Keratinocyte (primary cell): ENCODE measurements around the gene MCEMP1. TPM values are rescaled to one million over a fixed set of nuclear protein-coding genes. Genes with fewer than 3 reads are reported as not detected.

ENCODE experiments used
- DNase-seq: peaks from one replicate; pipeline ENCODE4 v3.0.0-alpha.2; 2011; ENCODE audit warnings: low read depth, missing footprints, low spot score
- FAIRE-seq: peaks from 2 replicates; lab custom pipeline; 2011; peaks lifted over from hg19 to GRCh38; lab: Jason Lieb, UNC
- H2AFZ ChIP-seq: 2 replicates; pipeline ENCODE4 v1.6.0; 2012; ENCODE audit warnings: low read length, control low read depth, inconsistent platforms; ENCODE audit not compliant: control insufficient read depth
- H3K27ac ChIP-seq: 2 replicates; pipeline ENCODE4 v1.5.1; 2011; ENCODE audit warnings: low read length; ENCODE audit not compliant: control insufficient read depth, insufficient read depth
- H3K27me3 ChIP-seq: 3 replicates; pipeline ENCODE4 v1.6.0; 2011; ENCODE audit warnings: low read length; ENCODE audit not compliant: control insufficient read depth, insufficient read depth; ENCODE audit errors: extremely low read depth
- H3K36me3 ChIP-seq, 2 experiments: 2 replicates in 1 of 2; 3 replicates in 1 of 2; pipeline ENCODE4 v1.5.1; 2011; ENCODE audit warnings: low read length in 2 of 2, mild to moderate bottlenecking in 1 of 2; ENCODE audit not compliant: control insufficient read depth in 2 of 2, insufficient read depth in 2 of 2; ENCODE audit errors: extremely low read depth in 1 of 2
- H3K4me1 ChIP-seq: 3 replicates; pipeline ENCODE4 v1.5.1; 2011; ENCODE audit warnings: low read length; ENCODE audit not compliant: control insufficient read depth, insufficient read depth; ENCODE audit errors: extremely low read depth
- H3K4me2 ChIP-seq: 3 replicates; pipeline ENCODE4 v1.6.0; 2011; ENCODE audit warnings: low read depth, low read length; ENCODE audit not compliant: control insufficient read depth, insufficient read depth; ENCODE audit errors: extremely low read depth
- H3K4me3 ChIP-seq, 3 experiments: fragments of 200-600 bp in 1 of 3; sonication (generic) in 1 of 3; 2 replicates in 2 of 3; 3 replicates in 1 of 3; pipeline ENCODE4 v1.5.1; 2011 to 2016; ENCODE audit warnings: low read length in 3 of 3, mild to moderate bottlenecking in 3 of 3, control low read depth in 2 of 3, inconsistent platforms in 1 of 3, low read depth in 1 of 3, mixed read lengths in 1 of 3, mixed run types in 1 of 3, moderate library complexity in 1 of 3; ENCODE audit not compliant: control insufficient read depth in 2 of 3, insufficient read depth in 2 of 3; ENCODE audit errors: extremely low read depth in 1 of 3
- H3K79me2 ChIP-seq: 2 replicates; pipeline ENCODE4 v1.6.0; 2012; ENCODE audit warnings: low read length; ENCODE audit not compliant: control insufficient read depth, insufficient read depth
- H3K9ac ChIP-seq: 3 replicates; pipeline ENCODE4 v1.6.0; 2011; ENCODE audit warnings: low read length; ENCODE audit not compliant: control insufficient read depth, insufficient read depth; ENCODE audit errors: extremely low read depth
- H3K9me1 ChIP-seq: 3 replicates; pipeline ENCODE4 v1.6.0; 2011; ENCODE audit warnings: low read length; ENCODE audit not compliant: control insufficient read depth, insufficient read depth; ENCODE audit errors: extremely low read depth
- H3K9me3 ChIP-seq: 2 replicates; pipeline ENCODE4 v1.5.1; 2012; ENCODE audit warnings: low read depth, low read length; ENCODE audit not compliant: control insufficient read depth
- H4K20me1 ChIP-seq: 3 replicates; pipeline ENCODE4 v1.6.0; 2011; ENCODE audit warnings: low read length; ENCODE audit not compliant: control insufficient read depth, insufficient read depth; ENCODE audit errors: extremely low read depth
- CTCF ChIP-seq, 3 experiments: IDR thresholded peaks in 1 of 3; conservative IDR thresholded peaks in 1 of 3; optimal IDR thresholded peaks in 1 of 3; 2 replicates in 2 of 3; 3 replicates in 1 of 3; pipeline versions ENCODE3 to v1.5.1; 2011; ENCODE audit warnings: low read length in 3 of 3, mild to moderate bottlenecking in 3 of 3, moderate library complexity in 2 of 3, control low read depth in 1 of 3, inconsistent platforms in 1 of 3; ENCODE audit not compliant: insufficient read depth in 2 of 3; ENCODE audit errors: extremely low read depth in 1 of 3
- EZH2 ChIP-seq: IDR thresholded peaks from one replicate; pipeline ENCODE4 v1.6.1; 2012; ENCODE audit warnings: inconsistent platforms, mild to moderate bottlenecking, low read length, moderate library complexity
- dilution Hi-C: fragments of 300-500 bp; cut with MboI; formaldehyde crosslinking; loops from one replicate; pipeline ENCODE4 v1.7.0; 2020; ENCODE audit warnings: low sequenced_read_pairs; ENCODE audit not compliant: extremely low pct_ligation_motif_present
- polyA plus RNA-seq, 5 experiments: library from polyadenylated mRNA; depleted of rRNA in 3 of 5; stranded (reverse) in 3 of 5; stranded (forward) in 1 of 5; unstranded in 1 of 5; fragments of >200 nt; gene quantifications; 1 replicate in 1 of 5; 2 replicates in 3 of 5; 3 replicates in 1 of 5; pipeline versions ENCODE4 v1.2.1 to v1.2.3, GENCODE V29; 2011 to 2012; ENCODE audit warnings: missing spikeins in 2 of 5, low read depth in 1 of 5, low replicate concordance in 1 of 5

The MCEMP1 gene
- polyA plus RNA-seq, 1 donor (not counting 4 experiments of a cell fraction or from before 2014, with no cell fraction given): not detected

GRCh38 chr19:7636317-7636690 is 40.6 kb upstream of the MCEMP1 start:
- peaks cover 3% of the 10 kb centered on the region for H3K4me1 ChIP-seq
- peak overlapping the region; percentile 37 for H3K4me2 ChIP-seq
- peaks cover 6 to 14% of the 10 kb centered on the region in 2 experiments for H3K36me3 ChIP-seq
- no peak overlapping the region for H2AFZ ChIP-seq
- dilution Hi-C loops: no loop called here
- H3K4me3 ChIP-seq: no peak overlapping the region
- H3K9me1 ChIP-seq: no peaks in the 10 kb centered on the region
- TF ChIP-seq EZH2 (no peak), CTCF (optimal IDR thresholded peaks at IDR 0.05 in 1 of 3, IDR thresholded peaks at IDR 0.05 in 1 of 3, conservative IDR thresholded peaks at IDR 0.05 in 1 of 3; ENCODE audit: extremely low read depth in 1 of 3, insufficient read depth in 2 of 3, low read length in 3 of 3) (no peak)
- FAIRE-seq: no peak
- no peaks in the 10 kb centered on the region for H3K27me3 ChIP-seq
- no peak overlapping the region for H3K27ac ChIP-seq
- H3K9me3 ChIP-seq: no peaks in the 10 kb centered on the region
- DNase-seq: no peak
- peaks cover 19% of the 10 kb centered on the region for H3K79me2 ChIP-seq
- no peak overlapping the region for H3K9ac ChIP-seq
- H4K20me1 ChIP-seq: no peaks in the 10 kb centered on the region

- Histone ChIP-seq H3K27ac (peak within 1 kb of the TSS; percentile 67), H2AFZ (peak within 1 kb of the TSS; percentile 91), H3K79me2 (peaks cover 16% of the 10 kb centered on the region), H3K4me1 (peaks cover 3% of the 10 kb centered on the region), H3K36me3 (peaks cover 6 to 11% of the 10 kb centered on the region in 2 experiments), H4K20me1 (no peaks in the 10 kb centered on the region), H3K27me3 (no peaks in the 10 kb centered on the region), H3K9ac (peak within 1 kb of the TSS; percentile 88), H3K4me2 (peak within 1 kb of the TSS; percentile 86), H3K4me3 (peak within 1 kb of the TSS; percentile 76 to 87 (median 86)), H3K9me3 (no peaks in the 10 kb centered on the region), H3K9me1 (no peaks in the 10 kb centered on the region)
- no peak for TF ChIP-seq CTCF (optimal IDR thresholded peaks at IDR 0.05 in 1 of 3, IDR thresholded peaks at IDR 0.05 in 1 of 3, conservative IDR thresholded peaks at IDR 0.05 in 1 of 3; ENCODE audit: extremely low read depth in 1 of 3, insufficient read depth in 2 of 3, low read length in 3 of 3)
- no peak for TF ChIP-seq EZH2
- peak; percentile 42 for DNase-seq
- FAIRE-seq: peak; percentile 20
- dilution Hi-C loops: no loop called here
Measured at GRCh38 chr19:7636691-7637373, 40.1 kb upstream of the MCEMP1 start, which contains the start of gene STXBP2. Gene STXBP2, plus strand, starts transcription at chr19:7637110. Its CDS starts 40 bp downstream, at chr19:7637150.
